Panc1 (cell line): ENCODE data around the gene UBE3B. TPM values are rescaled to one million over a fixed set of nuclear protein-coding genes. Genes with fewer than 3 reads are reported as not detected.

Source experiments
- ATAC-seq: fragments of 200-7000 bp; cut with Tn5 transposase; 2 replicates; pipeline ENCODE4 v1.9.1; 2020; ENCODE audit warnings: mild to moderate bottlenecking, moderate library complexity
- BruUV-seq: library from RNA; stranded (reverse); fragments of 400-500 nt; replicated peaks from 2 replicates; lab custom pipeline; 2021; lab: Mats Ljungman, UMichigan
- CTCF ChIA-PET: fragments of 300-600 bp; sonication (Branson Sonifier 250); formaldehyde crosslinking; loops from one replicate; lab custom pipeline; 2022; ENCODE audit warnings: antibody characterized with exemption; lab: Charles Lee
- POLR2A ChIA-PET: fragments of 300-600 bp; sonication (Branson Sonifier 250); formaldehyde crosslinking; loops from one replicate; lab custom pipeline; 2022; ENCODE audit warnings: antibody characterized with exemption; lab: Charles Lee
- DNase-seq: peaks from one replicate; pipeline ENCODE4 v3.0.0-alpha.2; 2010; ENCODE audit warnings: low read depth, low spot score
- H3K27ac ChIP-seq: 2 replicates; pipeline ENCODE4 v1.5.1; 2011; ENCODE audit warnings: mild to moderate bottlenecking, low read length, inconsistent platforms
- H3K27me3 ChIP-seq: fragments of 200-500 bp; sonication (Bioruptor generic); 2 replicates; pipeline ENCODE4 v1.6.0; 2014; ENCODE audit warnings: low read length, inconsistent platforms; ENCODE audit not compliant: control insufficient read depth, insufficient read depth
- H3K36me3 ChIP-seq: fragments of 200-500 bp; sonication (Bioruptor generic); 2 replicates; pipeline ENCODE4 v1.5.1; 2014; ENCODE audit warnings: inconsistent platforms, mild to moderate bottlenecking, low read length, moderate library complexity; ENCODE audit not compliant: control insufficient read depth, insufficient read depth
- H3K4me1 ChIP-seq: 2 replicates; pipeline ENCODE4 v1.5.1; 2011; ENCODE audit warnings: inconsistent platforms, mild to moderate bottlenecking, low read length, moderate library complexity; ENCODE audit not compliant: control insufficient read depth, insufficient read depth
- H3K4me3 ChIP-seq, 2 experiments: 2 replicates each; pipeline ENCODE4 v1.5.1; 2011 to 2012; ENCODE audit warnings: low read depth in 2 of 2, low read length in 2 of 2, mild to moderate bottlenecking in 2 of 2, inconsistent platforms in 1 of 2, moderate library complexity in 1 of 2
- H3K9me3 ChIP-seq: fragments of 200-500 bp; sonication (Bioruptor generic); 2 replicates; pipeline ENCODE4 v1.5.1; 2014; ENCODE audit warnings: low read depth, mild to moderate bottlenecking, inconsistent platforms, low read length, moderate library complexity; ENCODE audit not compliant: control insufficient read depth, insufficient read depth
- POLR2AphosphoS5 ChIP-seq: IDR thresholded peaks from 2 replicates; pipeline ENCODE4 v1.6.1; 2012; ENCODE audit warnings: mild to moderate bottlenecking, low read depth, low read length, moderate library complexity
- SIN3A ChIP-seq: IDR thresholded peaks from 2 replicates; pipeline ENCODE4 v1.6.1; 2012; ENCODE audit warnings: low read depth, mild to moderate bottlenecking, low read length, moderate library complexity, borderline replicate concordance; ENCODE audit not compliant: insufficient read depth
- TCF7L2 ChIP-seq: IDR thresholded peaks from 2 replicates; pipeline ENCODE4 v1.6.1; 2011; ENCODE audit warnings: mild to moderate bottlenecking, low read depth, low read length, inconsistent platforms
- in situ Hi-C: cut with HindIII; loops from 2 replicates; pipeline ENCODE4 v1.10.0; 2016; ENCODE audit warnings: low sequenced_read_pairs, low pct_unique_long_range_greater_than_20kb
- intact Hi-C: fragments of 100-400 bp; cut with micrococcal nuclease; formaldehyde crosslinking; loops from one replicate; pipeline ENCODE4 v1.10.0; 2022; ENCODE audit not compliant: unreplicated experiment
- total RNA-seq: library from RNA; stranded (reverse); gene quantifications from one replicate; pipeline ENCODE4 v1.2.1, GENCODE V29; 2021; ENCODE audit not compliant: unreplicated experiment
- TF ChIP-seq, protein P1 (sequence below): fragments of 450-650 bp; IDR thresholded peaks from 2 replicates; pipeline ENCODE4 v1.5.1; 2017; ENCODE audit warnings: mild to moderate bottlenecking
- TF ChIP-seq, protein P2 (sequence below), 2 experiments: IDR thresholded peaks; 2 replicates each; pipeline ENCODE4 v1.6.1; 2011 to 2012; ENCODE audit warnings: low read depth in 2 of 2, control low read depth in 1 of 2, low read length in 1 of 2, mild to moderate bottlenecking in 1 of 2, moderate library complexity in 1 of 2; ENCODE audit not compliant: insufficient read depth in 1 of 2

UBE3B gene
- total RNA-seq, 1 experiment from 2014 or later = 38.9 TPM

DNA sequence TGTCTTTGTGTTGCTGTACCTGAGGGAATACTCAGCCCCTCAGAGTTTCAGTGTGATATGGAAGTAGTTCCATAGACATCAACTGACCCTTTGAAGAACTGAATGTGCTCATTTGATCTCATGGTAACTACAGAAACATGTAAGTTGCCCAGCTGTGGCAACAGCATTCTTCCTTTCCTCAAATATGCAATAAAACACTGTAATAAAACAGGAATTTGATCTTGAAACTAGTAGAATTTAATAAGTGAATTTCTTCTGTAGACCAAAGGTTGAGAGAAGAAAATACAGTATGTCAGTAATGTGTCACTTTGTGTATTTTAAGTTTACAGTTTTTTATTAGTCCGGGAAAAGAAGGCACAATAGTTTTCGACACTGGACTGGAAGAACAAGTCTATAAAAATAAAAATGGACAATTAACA is 32.2 kb upstream of the UBE3B start:
- BruUV-seq = no TSS peak
- ATAC-seq = no peak
- intact Hi-C loops = no loop called here
- H3K4me1 ChIP-seq = no peaks in the 10 kb centered on the region
- H3K27me3 ChIP-seq = no peaks in the 10 kb centered on the region
- ChIA-PET CTCF (no interaction called here), POLR2A (no interaction called here)
- H3K36me3 ChIP-seq = peaks cover 2% of the 10 kb centered on the region; the same call in 1 of the 2 replicates
- DNase-seq = no peak
- H3K9me3 ChIP-seq = no peaks in the 10 kb centered on the region
- H3K4me3 ChIP-seq = no peak overlapping the region
- H3K27ac ChIP-seq = no peak overlapping the region
- TF ChIP-seq, protein P1, sequence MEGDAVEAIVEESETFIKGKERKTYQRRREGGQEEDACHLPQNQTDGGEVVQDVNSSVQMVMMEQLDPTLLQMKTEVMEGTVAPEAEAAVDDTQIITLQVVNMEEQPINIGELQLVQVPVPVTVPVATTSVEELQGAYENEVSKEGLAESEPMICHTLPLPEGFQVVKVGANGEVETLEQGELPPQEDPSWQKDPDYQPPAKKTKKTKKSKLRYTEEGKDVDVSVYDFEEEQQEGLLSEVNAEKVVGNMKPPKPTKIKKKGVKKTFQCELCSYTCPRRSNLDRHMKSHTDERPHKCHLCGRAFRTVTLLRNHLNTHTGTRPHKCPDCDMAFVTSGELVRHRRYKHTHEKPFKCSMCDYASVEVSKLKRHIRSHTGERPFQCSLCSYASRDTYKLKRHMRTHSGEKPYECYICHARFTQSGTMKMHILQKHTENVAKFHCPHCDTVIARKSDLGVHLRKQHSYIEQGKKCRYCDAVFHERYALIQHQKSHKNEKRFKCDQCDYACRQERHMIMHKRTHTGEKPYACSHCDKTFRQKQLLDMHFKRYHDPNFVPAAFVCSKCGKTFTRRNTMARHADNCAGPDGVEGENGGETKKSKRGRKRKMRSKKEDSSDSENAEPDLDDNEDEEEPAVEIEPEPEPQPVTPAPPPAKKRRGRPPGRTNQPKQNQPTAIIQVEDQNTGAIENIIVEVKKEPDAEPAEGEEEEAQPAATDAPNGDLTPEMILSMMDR = no peak
- no peak for TF ChIP-seq SIN3A
- TF ChIP-seq POLR2AphosphoS5 = no peak
- in situ Hi-C loops = no loop called here

DNA sequence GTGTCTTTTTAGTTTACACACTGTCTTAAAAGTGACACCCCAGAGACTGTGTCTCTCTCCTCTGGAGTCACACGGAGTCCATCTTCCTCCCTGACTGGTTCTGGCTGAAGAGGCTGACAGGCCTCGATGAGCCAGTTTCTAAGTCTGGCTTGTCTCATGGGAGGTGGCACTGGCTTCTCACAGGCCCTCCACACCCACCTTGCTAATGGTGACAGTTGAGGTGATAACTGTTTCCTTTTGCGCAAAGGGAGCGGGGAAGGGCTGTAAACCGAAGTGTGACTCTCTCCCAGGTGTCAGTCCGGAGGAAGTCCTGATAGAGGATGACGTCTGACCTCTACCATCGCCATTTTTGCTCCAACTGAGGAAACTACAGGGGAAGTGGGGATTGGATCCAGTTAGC is 30.6 kb upstream of the UBE3B start:
- no peaks in the 10 kb centered on the region for H3K27me3 ChIP-seq
- TF ChIP-seq POLR2AphosphoS5 (no peak), TCF7L2 (no peak), SIN3A (no peak)
- TF ChIP-seq, protein P1 = no peak
- TF ChIP-seq, protein P2, sequence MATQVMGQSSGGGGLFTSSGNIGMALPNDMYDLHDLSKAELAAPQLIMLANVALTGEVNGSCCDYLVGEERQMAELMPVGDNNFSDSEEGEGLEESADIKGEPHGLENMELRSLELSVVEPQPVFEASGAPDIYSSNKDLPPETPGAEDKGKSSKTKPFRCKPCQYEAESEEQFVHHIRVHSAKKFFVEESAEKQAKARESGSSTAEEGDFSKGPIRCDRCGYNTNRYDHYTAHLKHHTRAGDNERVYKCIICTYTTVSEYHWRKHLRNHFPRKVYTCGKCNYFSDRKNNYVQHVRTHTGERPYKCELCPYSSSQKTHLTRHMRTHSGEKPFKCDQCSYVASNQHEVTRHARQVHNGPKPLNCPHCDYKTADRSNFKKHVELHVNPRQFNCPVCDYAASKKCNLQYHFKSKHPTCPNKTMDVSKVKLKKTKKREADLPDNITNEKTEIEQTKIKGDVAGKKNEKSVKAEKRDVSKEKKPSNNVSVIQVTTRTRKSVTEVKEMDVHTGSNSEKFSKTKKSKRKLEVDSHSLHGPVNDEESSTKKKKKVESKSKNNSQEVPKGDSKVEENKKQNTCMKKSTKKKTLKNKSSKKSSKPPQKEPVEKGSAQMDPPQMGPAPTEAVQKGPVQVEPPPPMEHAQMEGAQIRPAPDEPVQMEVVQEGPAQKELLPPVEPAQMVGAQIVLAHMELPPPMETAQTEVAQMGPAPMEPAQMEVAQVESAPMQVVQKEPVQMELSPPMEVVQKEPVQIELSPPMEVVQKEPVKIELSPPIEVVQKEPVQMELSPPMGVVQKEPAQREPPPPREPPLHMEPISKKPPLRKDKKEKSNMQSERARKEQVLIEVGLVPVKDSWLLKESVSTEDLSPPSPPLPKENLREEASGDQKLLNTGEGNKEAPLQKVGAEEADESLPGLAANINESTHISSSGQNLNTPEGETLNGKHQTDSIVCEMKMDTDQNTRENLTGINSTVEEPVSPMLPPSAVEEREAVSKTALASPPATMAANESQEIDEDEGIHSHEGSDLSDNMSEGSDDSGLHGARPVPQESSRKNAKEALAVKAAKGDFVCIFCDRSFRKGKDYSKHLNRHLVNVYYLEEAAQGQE (IDR thresholded peaks at IDR 0.05; ENCODE audit: insufficient read depth in 1 of 2, low read depth in 2 of 2, low read length in 1 of 2) = no peak
- peaks cover 3% of the 10 kb centered on the region; the same call in 1 of the 2 replicates for H3K36me3 ChIP-seq
- CTCF ChIA-PET = no interaction called here
- ATAC-seq = no peak
- POLR2A ChIA-PET = no interaction called here
- no peak overlapping the region for H3K27ac ChIP-seq
- in situ Hi-C loops (no loop called here), intact Hi-C loops (no loop called here)
- no peak for DNase-seq
- no TSS peak for BruUV-seq
- no peaks in the 10 kb centered on the region for H3K9me3 ChIP-seq
- no peak overlapping the region for H3K4me3 ChIP-seq
- no peaks in the 10 kb centered on the region for H3K4me1 ChIP-seq
